ENCODE data around the gene MUS81. TPM values are rescaled to one million over a fixed set of nuclear protein-coding genes. Genes with fewer than 3 reads are reported as not detected.
A peak's percentile ranks its signal among the peaks of the same experiment; 100 is the strongest.

Gene MUS81
- total and polyA plus RNA-seq, 9 of the 15 experiments (the other 6 are each of a cell fraction or from before 2014, with no cell fraction given), result 13.4 to 118 (median 53.7) TPM

DNA sequence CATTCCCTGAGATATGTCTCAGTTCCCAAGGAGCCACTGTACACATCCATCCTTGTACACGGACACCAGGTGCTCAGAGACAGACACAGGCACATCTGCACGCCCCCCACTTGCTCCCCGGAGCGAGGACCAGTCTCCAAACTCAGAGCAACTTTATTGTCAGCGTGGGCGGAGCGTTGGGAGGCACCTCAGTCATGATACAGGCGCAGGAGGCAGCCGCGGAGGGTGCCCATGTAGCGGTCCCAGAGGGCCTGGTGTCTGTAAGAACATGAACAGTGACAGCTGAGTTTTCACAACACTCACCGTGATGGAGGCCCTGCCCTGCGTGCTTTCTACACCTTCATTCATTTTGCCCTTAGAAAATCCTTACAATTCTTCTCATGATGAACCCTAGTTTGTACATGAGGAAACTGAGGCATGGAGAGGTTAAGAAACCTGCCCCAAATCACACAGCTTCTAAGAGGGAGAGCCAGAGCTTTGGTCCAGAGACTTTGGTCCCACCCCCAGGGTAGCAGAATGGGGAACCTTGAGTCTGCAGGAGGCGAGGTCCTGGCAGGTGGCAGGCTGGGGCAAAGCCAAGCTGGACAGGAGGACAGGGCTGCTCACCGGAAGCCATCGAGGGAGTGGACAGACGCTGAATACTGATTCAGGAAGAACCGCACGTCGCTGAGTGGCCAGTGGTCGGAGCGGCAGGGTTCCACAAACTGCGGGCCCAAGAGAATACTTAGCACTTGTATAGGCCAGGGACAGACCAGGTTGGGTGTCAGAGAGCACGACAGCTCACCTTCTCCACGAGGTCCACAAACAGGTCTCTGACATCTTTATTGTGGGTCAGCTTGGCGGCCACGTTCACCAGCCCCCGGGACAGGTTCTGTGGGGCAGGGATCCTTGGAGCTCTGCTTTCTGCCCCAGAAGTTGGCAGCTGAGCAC, 23.8 kb downstream of the MUS81 start:
- TF ChIP-seq TBP (optimal IDR thresholded peaks at IDR 0.05; ENCODE audit: low read depth, low read length) (no peak), U2AF2 (optimal IDR thresholded peaks at IDR 0.05; ENCODE audit: low read depth, low read length) (no peak), NFIC (IDR thresholded peaks at IDR 0.05) (no peak), SMARCA5 (IDR thresholded peaks at IDR 0.05) (no peak), FUS (optimal IDR thresholded peaks at IDR 0.05; ENCODE audit: low read depth, low read length) (no peak), ZNF507 (tag; conservative IDR thresholded peaks at IDR 0.05) (no peak), CBFA2T3 (IDR thresholded peaks at IDR 0.05) (no peak)
- DNase-seq (ENCODE audit: extremely low read depth in 1 of 4, low spot score in 3 of 4) (no peak), FAIRE-seq (no peak), ATAC-seq (no peak)
- Histone ChIP-seq H4K20me1 (replicated peaks; ENCODE audit: control insufficient read depth, insufficient read depth, low read length) (peaks cover 3% of the 10 kb centered on the region; the same call in 1 of the 2 replicates), H3K27ac (ENCODE audit: extremely low read depth, low read depth, low read length) (no peak overlapping the region), H3K4me3 (no peak overlapping the region), H3K36me3 (ENCODE audit: control insufficient read depth, insufficient read depth, low read length) (peaks cover 50% of the 10 kb centered on the region), H3K9me1 (ENCODE audit: control insufficient read depth, insufficient read depth, low read length) (no peaks in the 10 kb centered on the region), H3K9me3 (replicated peaks; ENCODE audit: control insufficient read depth, insufficient read depth, low read depth, low read length) (no peaks in the 10 kb centered on the region), H3K4me1 (replicated peaks in 1 of 2; ENCODE audit: control insufficient read depth in 2 of 2, insufficient read depth in 2 of 2, low read length in 2 of 2) (peaks cover 8 to 39% of the 10 kb centered on the region in 2 experiments; a peak in 3 of 5 replicates), H2AFZ (ENCODE audit: low read depth, low read length) (no peak overlapping the region), H3K4me2 (ENCODE audit: insufficient read depth, low read length) (no peak overlapping the region), H3K27me3 (ENCODE audit: control insufficient read depth in 2 of 2, insufficient read depth in 2 of 2, low read length in 2 of 2) (no peaks in the 10 kb centered on the region), H3K79me2 (ENCODE audit: control insufficient read depth, insufficient read depth, low read length) (peaks cover 13% of the 10 kb centered on the region), H3K9ac (ENCODE audit: insufficient read depth in 1 of 2, low read depth in 2 of 2, low read length in 2 of 2) (0 out of 4 replicates have a peak overlapping the region, but pooled peaks of 1 of the 2 experiments have one; percentile 29)
- intact Hi-C loops (cut with micrococcal nuclease) (loop anchor here (1.0 kb wide), 1 partner anchor 105 kb away; no protein-coding TSS in a partner anchor), in situ Hi-C loops (cut with MboI) (loop anchor here (5.0 kb wide), 1 partner anchor 103 kb away; no protein-coding TSS in a partner anchor)
- WGBS (ENCODE audit: insufficient coverage, low coverage, missing lambda C conversion rate), result 77% methylated on average over 26 of the region's 28 CpGs
- ChIA-PET CTCF (ENCODE audit: low intra/inter-chr PET ratio) (interaction anchor here (0.5 to 2.7 kb wide), 7 partner anchors 28 to 546 kb away, joined by 3 to 24 read pairs (median 3); no protein-coding TSS in a partner anchor), POLR2A (interaction anchor here (0.6 to 14.4 kb wide), 14 partner anchors 7 to 381 kb away, joined by 3 to 147 read pairs (median 4); partner anchors contain the start of genes CFL1, FOSL1 and MUS81)
- BruUV-seq (replicated peaks), result no TSS peak
